LNCaP clone FGC (cell line): ENCODE measurements around the gene MAX.
A peak's percentile ranks its signal among the peaks of the same experiment; 100 is the strongest.

Experiments used
- DNase-seq: peaks from one replicate; pipeline ENCODE4 v3.0.0-alpha.2; 2011; ENCODE audit warnings: low read depth
- H3K4me3 ChIP-seq: 2 replicates; pipeline ENCODE4 v1.5.1; 2011; ENCODE audit warnings: mild to moderate bottlenecking, low read depth, low read length, control low read depth
- TF ChIP-seq, protein P1 (sequence below): IDR thresholded peaks from 2 replicates; pipeline ENCODE4 v1.5.1; 2012; ENCODE audit warnings: mild to moderate bottlenecking; ENCODE audit not compliant: control insufficient read depth, insufficient read depth; ENCODE audit errors: extremely low read depth

Gene MAX, protein sequence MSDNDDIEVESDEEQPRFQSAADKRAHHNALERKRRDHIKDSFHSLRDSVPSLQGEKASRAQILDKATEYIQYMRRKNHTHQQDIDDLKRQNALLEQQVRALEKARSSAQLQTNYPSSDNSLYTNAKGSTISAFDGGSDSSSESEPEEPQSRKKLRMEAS

DNA sequence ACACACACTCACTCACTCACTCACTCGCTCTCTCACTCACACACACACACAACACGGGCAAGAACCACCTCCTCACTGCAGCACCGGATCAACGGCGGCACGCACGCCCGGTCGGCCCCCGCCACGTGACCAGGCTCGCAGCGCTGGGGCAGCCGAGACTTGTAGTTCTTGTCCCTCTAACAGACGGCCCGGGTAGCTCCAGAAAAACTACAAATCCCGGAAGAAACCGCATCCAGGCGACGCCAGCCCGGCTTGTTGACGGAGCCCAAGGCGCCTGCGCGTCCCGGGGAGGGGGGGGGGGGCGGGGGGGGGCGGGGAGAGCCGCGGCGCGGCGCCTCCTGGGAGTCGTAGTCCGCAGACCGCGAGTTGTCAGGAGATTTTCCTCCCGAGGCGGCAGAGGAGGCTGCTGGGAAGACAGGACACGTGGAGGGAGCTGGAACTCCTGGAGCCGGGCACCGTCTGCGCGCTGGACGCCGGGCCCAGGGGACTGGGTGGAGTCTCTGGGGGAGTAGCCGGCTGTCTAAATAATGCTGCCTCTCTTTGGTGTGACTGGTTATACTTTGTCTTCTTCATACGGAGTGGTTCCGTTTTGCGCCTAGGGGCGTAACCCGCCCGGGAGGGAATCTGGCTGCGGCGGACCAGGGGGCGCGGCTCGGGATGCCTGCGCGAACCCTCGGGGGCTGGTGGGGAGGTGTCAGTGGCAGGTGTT is at the start of gene MAX:
TSS of gene MAX (minus strand) at position 77 of the 709 bp plus-strand sequence. CDS start 178 bp downstream, outside the sequence.
- H3K4me3 ChIP-seq: peak within 1 kb of the TSS; percentile 96
- TF ChIP-seq, protein P1, sequence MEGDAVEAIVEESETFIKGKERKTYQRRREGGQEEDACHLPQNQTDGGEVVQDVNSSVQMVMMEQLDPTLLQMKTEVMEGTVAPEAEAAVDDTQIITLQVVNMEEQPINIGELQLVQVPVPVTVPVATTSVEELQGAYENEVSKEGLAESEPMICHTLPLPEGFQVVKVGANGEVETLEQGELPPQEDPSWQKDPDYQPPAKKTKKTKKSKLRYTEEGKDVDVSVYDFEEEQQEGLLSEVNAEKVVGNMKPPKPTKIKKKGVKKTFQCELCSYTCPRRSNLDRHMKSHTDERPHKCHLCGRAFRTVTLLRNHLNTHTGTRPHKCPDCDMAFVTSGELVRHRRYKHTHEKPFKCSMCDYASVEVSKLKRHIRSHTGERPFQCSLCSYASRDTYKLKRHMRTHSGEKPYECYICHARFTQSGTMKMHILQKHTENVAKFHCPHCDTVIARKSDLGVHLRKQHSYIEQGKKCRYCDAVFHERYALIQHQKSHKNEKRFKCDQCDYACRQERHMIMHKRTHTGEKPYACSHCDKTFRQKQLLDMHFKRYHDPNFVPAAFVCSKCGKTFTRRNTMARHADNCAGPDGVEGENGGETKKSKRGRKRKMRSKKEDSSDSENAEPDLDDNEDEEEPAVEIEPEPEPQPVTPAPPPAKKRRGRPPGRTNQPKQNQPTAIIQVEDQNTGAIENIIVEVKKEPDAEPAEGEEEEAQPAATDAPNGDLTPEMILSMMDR: no peak
- DNase-seq: peak; percentile 97

DNA sequence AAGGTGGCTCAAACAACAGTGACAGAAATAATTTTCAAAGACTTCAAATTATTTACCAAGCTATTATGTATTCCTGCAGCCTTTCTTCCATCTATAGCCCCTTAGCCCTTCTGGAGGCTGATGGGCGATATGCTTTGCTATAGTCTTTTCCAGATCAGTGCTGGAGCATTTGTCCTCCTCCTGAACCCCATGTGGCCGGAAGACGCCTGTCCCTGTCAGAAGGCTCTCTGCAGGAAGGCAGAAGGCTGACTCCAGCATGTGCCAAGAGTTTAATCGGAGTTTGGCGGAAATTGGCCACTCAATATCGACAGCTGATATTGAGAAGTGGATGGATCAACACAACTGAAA is 49.3 kb upstream of the MAX start:
- no peak for DNase-seq
- no peak overlapping the region for H3K4me3 ChIP-seq
- TF ChIP-seq, protein P1: no peak

DNA sequence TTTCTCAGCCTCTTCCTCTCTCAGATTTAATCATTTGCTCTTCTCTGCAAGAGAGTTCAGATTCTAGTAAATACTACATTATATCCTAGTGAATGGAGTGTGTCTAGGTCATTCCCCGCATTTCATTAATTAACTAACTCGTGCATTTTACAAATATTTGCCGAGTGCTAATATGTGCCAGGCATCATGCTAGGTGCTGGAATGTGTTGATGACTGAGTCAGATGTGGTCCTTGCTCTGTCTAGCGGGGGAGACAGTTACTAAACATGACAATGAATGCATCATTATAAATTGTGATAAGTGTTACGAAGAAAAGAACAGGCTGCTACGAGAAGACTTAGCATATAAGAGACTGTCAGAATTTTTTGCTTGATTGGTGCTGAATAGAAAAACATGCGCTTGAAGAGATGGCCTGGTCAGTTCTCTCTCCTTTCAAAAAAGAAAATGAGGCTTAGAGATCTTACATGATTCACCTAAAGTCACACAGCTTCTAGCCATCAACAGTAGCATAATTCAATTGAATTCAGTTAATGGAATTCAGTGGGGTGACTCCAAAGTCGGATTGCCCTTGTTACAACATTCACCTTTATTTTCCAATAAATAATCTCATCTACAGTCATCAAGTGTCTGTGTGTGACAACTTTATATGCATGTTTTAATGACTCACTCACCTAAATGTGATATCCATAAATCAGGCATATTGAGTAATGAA is 48.7 kb upstream of the MAX start:
- no peak overlapping the region for H3K4me3 ChIP-seq
- DNase-seq: no peak
- TF ChIP-seq, protein P1: no peak

DNA sequence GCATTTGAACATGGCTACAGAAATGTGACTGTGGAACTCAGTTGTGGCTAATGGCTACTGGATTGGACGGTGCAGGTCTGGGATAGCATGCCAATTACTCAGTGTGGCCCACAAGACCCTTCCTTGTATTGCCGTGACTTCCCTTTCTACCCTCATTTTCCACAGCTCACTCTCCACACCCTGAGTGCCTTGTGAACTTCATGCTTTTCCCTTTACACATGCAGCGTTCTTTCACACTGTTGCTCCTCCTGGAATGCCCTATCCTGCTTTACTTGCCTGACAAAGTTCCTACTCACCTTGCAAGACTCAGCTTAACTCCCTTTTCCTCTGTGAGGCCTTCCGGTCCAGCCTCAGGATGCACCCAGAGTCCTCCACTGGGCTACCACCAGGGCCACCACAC is 46.8 kb upstream of the MAX start:
- H3K4me3 ChIP-seq: no peak overlapping the region
- TF ChIP-seq, protein P1: no peak
- no peak for DNase-seq

DNA sequence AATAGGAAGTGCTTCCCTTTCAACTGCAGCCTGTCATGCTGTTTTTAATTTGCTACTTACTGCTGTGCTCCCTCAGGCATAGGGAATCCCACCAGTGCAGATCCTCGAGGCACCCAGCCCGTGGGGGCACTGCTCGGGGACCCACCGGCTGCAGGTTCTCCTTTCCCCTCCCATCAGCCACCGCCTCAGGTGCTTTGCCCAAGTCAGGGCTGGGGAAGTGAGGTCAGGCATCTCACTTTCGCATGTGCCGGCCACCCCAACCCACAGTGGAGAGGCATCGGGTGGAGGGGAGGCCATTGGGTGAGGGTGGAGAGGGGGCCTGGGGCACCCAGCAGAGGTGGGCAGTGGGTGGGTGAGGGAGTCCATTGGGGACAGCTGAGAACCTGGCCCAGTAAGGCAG is 41.9 kb upstream of the MAX start:
- DNase-seq: no peak
- no peak overlapping the region for H3K4me3 ChIP-seq
- TF ChIP-seq, protein P1: no peak

DNA sequence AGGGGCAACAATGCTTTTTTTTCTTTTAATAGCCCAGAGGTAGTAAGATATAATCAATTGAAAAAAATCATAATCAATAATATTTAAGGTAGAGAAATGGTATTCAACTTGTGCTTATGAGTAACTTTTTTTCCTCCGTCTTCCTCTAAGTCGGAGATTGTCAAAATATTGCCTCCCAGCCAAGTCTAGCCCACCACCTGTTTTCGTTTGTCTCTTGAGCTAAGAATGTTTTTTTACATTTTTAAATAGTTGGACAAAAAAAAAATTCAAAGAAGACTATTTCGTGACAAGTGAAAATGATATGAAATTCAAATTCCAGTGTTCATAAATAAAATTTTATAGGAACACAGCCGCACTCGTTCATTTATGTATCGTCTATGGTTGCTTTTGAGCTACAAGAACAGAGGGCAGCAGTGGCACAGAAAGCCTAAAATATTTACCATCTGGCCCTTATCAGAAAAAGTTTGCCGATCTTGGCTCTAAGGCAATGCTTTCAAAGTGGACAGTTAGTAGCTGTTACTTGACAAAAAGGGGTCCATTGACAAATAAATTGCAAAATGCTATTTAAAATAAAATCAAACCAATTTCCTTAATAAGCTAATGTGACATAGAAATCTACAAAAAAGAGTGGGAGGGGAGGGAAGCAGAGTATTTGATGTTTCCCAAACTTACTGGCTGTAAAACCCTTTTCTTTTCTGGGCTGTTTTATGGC is 40.8 kb upstream of the MAX start:
- H3K4me3 ChIP-seq: no peak overlapping the region
- TF ChIP-seq, protein P1: no peak
- no peak for DNase-seq
